ENCODE measurements around the gene FXR1.

DNA sequence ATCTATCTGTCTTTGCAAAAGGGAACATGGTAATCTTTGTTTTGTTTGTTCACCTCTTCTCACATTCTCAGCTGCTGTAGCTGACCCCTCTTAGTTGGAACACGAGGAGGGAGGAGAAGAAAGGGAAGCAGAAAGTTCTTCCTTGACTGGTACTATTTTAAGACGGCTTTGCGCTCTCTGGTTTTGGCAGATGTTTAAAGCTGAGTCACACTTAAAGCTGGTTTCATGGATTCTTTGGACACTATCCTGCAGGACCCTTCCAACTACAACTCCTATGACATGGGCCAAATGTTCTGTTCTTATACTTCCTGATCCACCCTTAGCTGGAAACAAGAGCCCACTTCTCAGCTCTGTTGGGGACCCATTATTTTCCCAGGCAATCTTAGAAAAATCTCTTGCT lies 40.6 kb upstream of the FXR1 start:
- TF ChIP-seq, protein P1, sequence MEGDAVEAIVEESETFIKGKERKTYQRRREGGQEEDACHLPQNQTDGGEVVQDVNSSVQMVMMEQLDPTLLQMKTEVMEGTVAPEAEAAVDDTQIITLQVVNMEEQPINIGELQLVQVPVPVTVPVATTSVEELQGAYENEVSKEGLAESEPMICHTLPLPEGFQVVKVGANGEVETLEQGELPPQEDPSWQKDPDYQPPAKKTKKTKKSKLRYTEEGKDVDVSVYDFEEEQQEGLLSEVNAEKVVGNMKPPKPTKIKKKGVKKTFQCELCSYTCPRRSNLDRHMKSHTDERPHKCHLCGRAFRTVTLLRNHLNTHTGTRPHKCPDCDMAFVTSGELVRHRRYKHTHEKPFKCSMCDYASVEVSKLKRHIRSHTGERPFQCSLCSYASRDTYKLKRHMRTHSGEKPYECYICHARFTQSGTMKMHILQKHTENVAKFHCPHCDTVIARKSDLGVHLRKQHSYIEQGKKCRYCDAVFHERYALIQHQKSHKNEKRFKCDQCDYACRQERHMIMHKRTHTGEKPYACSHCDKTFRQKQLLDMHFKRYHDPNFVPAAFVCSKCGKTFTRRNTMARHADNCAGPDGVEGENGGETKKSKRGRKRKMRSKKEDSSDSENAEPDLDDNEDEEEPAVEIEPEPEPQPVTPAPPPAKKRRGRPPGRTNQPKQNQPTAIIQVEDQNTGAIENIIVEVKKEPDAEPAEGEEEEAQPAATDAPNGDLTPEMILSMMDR (IDR thresholded peaks at IDR 0.05) = no peak
- no peak for TF ChIP-seq EP300 (IDR thresholded peaks at IDR 0.05; ENCODE audit: low read depth)
- no peak for TF ChIP-seq POLR2A (IDR thresholded peaks at IDR 0.05)
- TF ChIP-seq POLR2AphosphoS5 (IDR thresholded peaks at IDR 0.05) = no peak
